HG03097 (cell line): ENCODE measurements around the gene GDF9.
"Not testable (repeated sequence)": the region's sequence is repeated elsewhere in the genome, so short reads cannot be mapped to it uniquely, and the experiment has no call there.

Source experiments
- ATAC-seq: cut with Tn5 transposase; IDR thresholded peaks from one replicate; pipeline ENCODE4 v1.9.1; 2021; ENCODE audit not compliant: unreplicated experiment, low FRiP score

Gene GDF9

GRCh38 chr5:132873119-132873929, 7.1 kb upstream of the GDF9 start, which contains the start of gene LEAP2:
TSS of gene LEAP2 (plus strand) at chr5:132873668. CDS start at chr5:132873695, 27 bp downstream.
- ATAC-seq = no peak

GRCh38 chr5:132872788-132873118, 6.5 kb upstream of the GDF9 start:
- ATAC-seq = no peak

DNA sequence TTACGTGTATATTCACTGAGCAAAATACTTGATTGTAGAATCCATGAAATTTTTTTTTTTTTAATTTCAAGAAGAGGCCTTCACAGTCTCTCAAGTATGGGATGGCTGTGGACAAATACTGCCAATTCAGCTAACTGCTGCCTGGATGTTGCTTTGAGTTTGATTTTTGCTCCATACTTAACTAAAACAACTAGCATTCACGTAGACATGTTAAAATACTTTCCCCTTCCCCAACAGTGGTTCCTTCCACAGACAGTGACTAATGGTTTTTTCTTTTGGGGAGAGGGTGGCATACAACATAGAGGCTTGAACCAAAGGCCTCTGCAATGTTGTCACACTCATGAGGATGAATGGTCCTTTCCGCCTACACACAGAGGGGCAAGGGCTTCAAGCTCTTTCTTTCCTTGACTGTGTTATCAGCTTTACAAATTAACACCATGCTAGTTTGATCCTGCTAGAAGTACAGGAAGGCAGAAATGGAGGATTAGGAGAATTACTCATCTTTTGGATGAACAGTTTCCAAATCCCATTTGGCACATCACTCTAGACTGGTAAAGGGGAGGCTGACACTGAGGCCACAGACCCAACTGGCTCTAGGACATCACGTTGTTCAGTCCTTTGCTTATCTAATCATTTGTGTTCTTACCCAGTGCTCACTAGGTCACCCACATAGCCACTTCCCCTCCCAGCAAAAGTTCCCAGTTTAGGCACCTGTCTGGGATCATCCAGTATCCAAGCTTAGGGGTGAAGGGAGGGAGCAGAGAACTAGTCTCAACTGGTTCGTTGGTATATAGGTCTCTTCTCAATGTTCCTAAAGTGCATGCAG, 5.4 kb upstream of the GDF9 start:
- no peak for ATAC-seq

DNA sequence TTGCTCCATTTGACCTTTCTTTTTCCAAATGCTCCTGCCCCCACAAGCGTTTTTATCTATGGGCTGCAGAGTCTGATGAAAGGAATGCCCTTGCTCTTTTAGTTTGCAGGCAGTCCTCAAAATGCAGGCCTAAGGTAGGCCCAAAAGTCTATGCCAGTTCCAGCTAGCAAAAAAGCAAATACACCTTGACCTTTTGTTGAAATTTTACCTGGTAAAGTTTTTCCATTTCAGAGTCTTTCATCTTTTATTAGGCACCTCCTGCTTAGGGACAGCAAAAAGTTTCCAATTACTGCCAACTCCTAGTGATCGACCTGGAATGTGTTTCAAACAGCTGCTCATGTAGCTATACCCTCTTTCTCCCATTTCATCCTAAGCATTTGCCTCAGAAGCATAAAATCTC, 4.5 kb upstream of the GDF9 start:
- ATAC-seq = no peak

- ATAC-seq = no peak
These were observed 2.5 kb upstream of the GDF9 start for GRCh38 chr5:132868754-132869153.

DNA sequence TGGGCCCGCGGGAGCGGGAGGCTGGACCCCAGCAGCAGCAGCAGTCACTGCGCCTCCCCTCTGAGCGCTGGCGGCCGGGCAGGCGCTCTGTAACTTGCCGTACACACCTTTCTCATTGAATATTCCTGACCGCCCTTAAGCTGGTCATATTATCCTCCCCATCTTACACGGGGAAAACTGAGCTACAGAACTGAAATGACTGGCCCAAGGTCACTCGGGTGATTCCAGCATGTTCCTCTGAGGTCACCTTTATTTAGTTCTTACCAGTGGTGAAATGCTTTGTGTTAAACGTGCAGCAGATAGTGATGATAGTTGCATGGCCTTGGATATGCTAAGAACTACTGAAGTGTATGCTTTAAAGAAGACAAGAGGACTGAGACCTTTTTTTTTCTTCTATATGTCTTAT, 780 bp upstream of the GDF9 start:
- ATAC-seq = no peak

DNA sequence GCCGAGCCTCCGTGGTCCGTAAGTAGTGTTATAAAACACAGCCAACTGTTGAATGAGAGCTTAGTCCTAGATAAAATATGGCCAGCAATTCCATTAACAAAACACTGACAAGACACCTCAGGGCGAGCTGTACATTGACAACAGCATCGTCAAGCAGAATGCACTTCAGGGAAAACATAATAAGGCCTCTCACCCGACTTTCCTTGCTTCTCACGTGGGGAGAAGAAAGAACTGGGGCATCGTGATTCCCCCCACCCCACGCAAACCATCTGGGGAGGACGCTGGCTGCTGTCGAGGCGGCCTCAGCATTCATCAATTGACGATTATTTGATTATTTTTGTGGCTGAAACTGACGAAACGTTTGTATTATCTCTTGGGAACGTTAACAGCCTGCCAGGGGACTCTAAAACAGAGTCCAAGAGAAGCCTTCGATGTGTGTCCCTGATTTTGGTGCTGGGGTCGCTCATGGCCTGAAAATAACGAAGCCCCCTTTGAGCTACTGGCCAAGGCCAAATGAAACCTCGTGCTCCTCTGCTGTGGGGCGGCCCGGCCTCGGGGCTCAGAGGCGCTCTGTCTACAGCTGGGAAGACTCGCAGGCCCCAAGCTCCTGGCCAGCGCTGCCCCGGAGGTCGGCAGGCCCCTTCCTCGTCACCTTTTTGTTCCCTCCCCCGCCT, 464 bp downstream of the GDF9 start:
- no peak for ATAC-seq

GRCh38 chr5:132860742-132861141, 5.5 kb downstream of the GDF9 start:
- ATAC-seq = no peak

DNA sequence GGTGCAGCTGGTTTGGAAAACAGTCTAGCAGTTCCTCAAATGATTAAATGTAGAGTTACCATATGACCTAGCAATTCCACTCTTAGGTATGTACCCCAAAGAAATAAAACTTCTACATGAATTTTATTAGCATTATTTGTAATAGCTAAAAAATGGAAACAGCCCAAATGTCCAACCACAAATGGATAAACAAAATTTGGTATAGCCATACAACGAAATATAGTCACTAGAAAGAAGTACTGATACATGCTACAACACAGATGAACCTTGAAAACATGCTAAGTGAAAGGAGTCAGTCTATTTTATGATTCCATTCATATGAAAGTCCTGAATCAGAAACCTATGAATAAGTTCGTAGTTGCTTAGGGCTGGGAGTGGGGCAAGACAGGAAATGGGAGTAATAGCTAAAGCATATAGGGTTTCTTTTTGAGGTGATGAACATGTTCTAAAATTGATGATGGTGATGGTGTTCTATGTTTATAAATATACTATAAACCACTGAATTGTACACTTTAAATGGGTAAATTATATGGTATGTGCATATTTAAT, 6.3 kb downstream of the GDF9 start:
- no peak for ATAC-seq

GRCh38 chr5:132856011-132856410, 10.3 kb downstream of the GDF9 start:
- ATAC-seq = no peak

DNA sequence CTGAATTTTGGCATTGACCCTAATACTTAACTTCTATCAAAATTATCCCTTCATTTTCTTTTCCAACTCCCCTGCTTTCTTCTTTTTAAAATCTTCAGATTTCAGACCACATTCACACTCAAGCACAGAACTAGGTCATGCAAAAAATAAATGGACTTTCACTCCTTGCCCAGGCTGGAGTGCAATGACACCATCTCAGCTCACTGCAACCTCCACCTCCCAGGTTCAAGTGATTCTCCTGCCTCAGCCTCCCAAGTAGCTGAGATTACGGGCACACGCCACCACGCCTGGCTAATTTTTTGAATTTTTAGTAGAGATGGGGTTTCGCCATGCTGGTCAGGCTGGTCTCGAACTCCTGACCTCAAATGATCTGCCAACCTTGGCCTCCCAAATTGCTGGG, 11.3 kb downstream of the GDF9 start:
- ATAC-seq = not testable (repeated sequence)

GRCh38 chr5:132854301-132854700, 12.0 kb downstream of the GDF9 start:
- ATAC-seq = no peak

GRCh38 chr5:132853790-132854189, 12.5 kb downstream of the GDF9 start:
- ATAC-seq = no peak

- no peak for ATAC-seq
These were observed 12.9 kb downstream of the GDF9 start for GRCh38 chr5:132853323-132853722.

- ATAC-seq = no peak
These were observed 16.2 kb downstream of the GDF9 start for GRCh38 chr5:132850066-132850465.

- no peak for ATAC-seq
These were observed 16.9 kb downstream of the GDF9 start for GRCh38 chr5:132849347-132849746.

- ATAC-seq = no peak
These were observed 18.0 kb downstream of the GDF9 start for GRCh38 chr5:132848270-132848669.

GRCh38 chr5:132841305-132841704, 25.0 kb downstream of the GDF9 start:
- no peak for ATAC-seq

DNA sequence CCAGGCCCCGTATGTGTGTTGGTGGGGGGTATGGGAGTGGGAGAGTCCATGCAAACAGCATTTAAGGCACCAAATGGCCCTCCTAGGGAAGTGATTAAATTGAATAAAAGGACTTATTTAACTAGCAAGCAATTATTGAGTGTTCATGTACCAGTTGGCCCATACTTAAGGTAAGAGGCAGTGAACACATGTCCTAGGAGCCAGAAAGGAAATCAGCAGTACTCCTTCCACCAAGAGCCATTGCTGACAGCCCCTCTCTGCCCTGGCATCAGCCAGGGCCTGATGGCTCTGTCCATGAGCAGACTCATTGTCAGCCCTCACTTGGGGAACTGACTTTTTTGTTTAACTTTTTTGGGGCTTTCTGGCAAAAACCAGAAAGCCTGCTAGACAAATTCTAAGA, 25.4 kb downstream of the GDF9 start:
- ATAC-seq = no peak

DNA sequence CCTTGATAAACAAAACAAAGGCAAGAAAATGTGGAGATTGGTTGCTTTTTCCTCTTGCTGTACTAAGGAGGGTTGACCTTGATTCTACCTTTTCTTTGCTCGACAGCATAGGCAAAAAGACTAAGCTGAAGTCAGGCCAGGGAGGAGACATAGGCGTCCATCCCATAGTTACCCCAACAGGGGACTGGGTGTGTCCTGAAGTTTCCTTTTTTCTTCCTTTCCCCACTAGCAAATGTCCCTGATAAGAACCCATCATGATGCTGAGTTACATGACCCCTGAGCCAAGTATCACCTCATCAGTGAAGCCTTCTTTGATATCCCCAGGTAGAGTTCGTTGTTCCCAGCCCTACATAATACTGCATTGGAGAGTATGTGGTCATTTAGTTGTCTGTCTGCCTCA, 26.0 kb downstream of the GDF9 start:
- ATAC-seq = no peak
